T-helper 2 cell (primary cell): ENCODE measurements around the gene PPP1CA.

Source experiments
- DNase-seq, 5 experiments: peaks; one replicate each; pipeline versions ENCODE4 v3.0.0 to v3.0.0-alpha.2; 2012 to 2022

Gene PPP1CA

DNA sequence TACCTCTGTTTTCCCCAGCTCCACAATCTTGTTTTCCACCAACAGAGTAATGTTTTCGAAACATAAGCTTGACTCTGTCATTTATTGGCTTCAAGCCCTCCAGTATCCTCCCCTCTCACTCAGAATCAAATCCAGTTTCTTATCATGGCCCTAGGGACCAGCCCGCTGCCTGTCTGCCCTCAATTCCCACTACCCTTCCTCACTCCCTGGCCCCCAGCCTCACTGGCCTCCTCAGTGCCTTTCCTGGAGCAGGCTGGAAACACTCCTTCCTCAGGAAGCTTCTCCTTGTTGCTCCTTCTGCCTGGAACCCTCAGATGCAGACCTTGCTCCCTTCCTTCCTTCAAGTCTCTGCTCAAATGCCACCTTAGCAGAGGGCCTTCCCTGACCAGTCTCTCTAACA is 52.2 kb downstream of the PPP1CA start:
- no peak for DNase-seq

DNA sequence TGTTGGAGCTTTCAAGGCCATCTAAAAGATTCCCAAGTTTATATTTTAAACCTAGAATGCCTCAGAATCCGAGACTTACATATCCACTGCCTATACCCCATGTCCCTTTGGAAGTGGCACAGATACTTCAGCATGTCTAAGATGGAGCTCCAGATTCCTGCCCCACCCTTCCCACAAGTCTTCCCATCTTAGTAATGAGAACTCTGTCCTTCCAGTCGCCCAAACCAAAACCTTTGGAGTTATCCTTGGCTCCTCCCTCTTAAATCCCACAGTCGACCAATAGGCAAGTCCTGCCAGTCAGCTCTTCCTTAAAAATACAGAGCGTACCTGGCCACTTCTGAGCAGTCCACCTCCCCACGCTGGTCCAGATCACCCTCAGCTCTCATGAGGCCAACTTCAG is 52.6 kb downstream of the PPP1CA start:
- DNase-seq, result no peak
